GM06990 (cell line): ENCODE measurements around the gene CCDC85B.
A peak's percentile ranks its signal among the peaks of the same experiment; 100 is the strongest.
"Not testable (repeated sequence)": the region's sequence is repeated elsewhere in the genome, so short reads cannot be mapped to it uniquely, and the experiment has no call there.

Source experiments
- DNase-seq: peaks from one replicate; pipeline ENCODE4 v3.0.0-alpha.2; 2011; ENCODE audit not compliant: insufficient read length; ENCODE audit errors: extremely low read depth
- H3K27me3 ChIP-seq: replicated peaks from 2 replicates; pipeline ENCODE4 v1.6.0; 2011; ENCODE audit warnings: low read length; ENCODE audit not compliant: control insufficient read depth, insufficient read depth
- H3K36me3 ChIP-seq: 2 replicates; pipeline ENCODE4 v1.5.1; 2011; ENCODE audit warnings: low read length; ENCODE audit not compliant: control insufficient read depth, insufficient read depth
- H3K4me3 ChIP-seq: replicated peaks from 2 replicates; pipeline ENCODE4 v1.5.1; 2011; ENCODE audit warnings: low read depth, mild to moderate bottlenecking, control low read depth, low read length
- TF ChIP-seq, protein P1 (sequence below): IDR thresholded peaks from 2 replicates; pipeline ENCODE4 v1.5.1; 2011; ENCODE audit warnings: low read length, control low read depth, mild to moderate bottlenecking, inconsistent platforms; ENCODE audit not compliant: insufficient read depth, poor library complexity, severe bottlenecking

The CCDC85B gene

DNA sequence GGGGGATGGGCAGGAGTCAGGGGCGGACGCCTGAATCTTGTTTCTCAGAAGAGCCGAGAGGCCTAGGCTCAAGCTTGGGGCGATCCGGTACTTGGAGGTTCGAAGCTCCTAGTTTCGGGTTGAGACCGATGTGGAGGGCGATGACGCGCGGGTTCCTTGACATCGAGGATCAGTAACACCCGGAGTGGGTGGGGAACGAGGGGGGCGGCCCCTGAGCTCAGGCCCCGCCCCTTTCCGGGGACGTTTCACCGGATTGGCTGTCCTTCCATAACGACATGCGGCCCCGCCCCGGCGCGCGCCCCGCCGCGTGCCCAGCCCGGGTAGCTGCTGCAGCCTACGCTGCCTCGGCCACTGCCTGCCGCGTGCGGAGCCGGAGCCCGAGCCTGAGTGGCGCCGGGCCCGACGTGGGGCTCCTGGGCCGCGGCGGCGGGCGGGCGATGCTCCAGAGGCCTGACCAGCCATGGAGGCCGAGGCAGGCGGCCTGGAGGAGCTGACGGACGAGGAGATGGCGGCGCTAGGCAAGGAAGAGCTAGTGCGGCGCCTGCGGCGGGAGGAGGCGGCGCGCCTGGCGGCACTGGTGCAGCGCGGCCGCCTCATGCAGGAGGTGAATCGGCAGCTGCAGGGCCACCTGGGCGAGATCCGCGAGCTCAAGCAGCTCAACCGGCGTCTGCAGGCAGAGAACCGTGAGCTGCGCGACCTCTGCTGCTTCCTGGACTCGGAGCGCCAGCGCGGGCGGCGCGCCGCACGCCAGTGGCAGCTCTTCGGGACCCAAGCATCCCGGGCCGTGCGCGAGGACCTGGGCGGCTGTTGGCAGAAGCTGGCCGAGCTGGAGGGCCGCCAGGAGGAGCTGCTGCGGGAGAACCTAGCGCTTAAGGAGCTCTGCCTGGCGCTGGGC, at the start of gene CCDC85B:
CCDC85B (plus strand) TSS at position 350 of the 895 bp plus-strand sequence; CDS start at position 461, 111 bp downstream.
- TF ChIP-seq, protein P1, sequence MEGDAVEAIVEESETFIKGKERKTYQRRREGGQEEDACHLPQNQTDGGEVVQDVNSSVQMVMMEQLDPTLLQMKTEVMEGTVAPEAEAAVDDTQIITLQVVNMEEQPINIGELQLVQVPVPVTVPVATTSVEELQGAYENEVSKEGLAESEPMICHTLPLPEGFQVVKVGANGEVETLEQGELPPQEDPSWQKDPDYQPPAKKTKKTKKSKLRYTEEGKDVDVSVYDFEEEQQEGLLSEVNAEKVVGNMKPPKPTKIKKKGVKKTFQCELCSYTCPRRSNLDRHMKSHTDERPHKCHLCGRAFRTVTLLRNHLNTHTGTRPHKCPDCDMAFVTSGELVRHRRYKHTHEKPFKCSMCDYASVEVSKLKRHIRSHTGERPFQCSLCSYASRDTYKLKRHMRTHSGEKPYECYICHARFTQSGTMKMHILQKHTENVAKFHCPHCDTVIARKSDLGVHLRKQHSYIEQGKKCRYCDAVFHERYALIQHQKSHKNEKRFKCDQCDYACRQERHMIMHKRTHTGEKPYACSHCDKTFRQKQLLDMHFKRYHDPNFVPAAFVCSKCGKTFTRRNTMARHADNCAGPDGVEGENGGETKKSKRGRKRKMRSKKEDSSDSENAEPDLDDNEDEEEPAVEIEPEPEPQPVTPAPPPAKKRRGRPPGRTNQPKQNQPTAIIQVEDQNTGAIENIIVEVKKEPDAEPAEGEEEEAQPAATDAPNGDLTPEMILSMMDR = no peak
- peak; percentile 100 for DNase-seq
- peak within 1 kb of the TSS; percentile 96 for H3K4me3 ChIP-seq
- H3K36me3 ChIP-seq = peaks cover 4% of the 10 kb centered on the region; the same call in 1 of the 2 replicates
- no peaks in the 10 kb centered on the region for H3K27me3 ChIP-seq

DNA sequence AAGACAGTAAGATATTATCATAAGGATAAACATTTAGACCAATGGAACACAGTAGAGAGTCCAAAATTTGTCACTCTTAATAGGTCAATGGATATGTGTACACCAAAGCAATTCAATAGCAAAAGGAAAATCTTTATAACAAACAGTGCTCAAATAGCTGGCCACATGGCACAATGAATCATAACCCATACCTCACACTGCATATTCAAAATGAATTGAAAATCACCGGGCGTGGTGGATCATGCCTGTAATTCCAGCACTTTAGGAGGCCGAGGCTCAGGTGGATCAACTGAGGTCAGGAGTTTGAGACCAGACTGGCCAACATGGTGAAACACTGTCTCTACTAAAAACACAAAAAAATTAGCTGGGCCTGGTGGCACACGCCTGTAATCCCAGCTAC, 48.3 kb upstream of the CCDC85B start:
- no peak overlapping the region for H3K4me3 ChIP-seq
- DNase-seq = no peak

DNA sequence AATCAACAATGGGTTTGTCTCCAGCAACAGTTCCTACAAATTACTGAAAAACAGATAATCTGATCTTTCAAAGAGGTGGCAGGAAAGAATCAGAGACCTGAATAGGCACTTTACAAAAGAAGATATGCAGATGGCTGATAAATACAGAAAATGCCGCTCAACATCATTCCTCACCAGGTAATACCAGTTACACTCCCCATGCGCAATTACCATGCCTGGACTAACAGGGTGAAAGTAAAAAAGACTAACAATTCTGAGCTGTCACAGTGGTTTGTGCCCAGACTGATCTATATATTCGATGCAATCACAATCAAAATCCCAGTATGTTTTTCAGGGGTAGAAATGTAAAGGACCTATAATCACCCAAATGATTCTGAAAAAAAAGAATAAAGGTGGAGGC, 46.7 kb upstream of the CCDC85B start:
- H3K4me3 ChIP-seq = no peak overlapping the region
- no peak for DNase-seq
- no peaks in the 10 kb centered on the region for H3K36me3 ChIP-seq
- no peaks in the 10 kb centered on the region for H3K27me3 ChIP-seq
- TF ChIP-seq, protein P1 = no peak

More for the DNA sequence above, 48.3 kb upstream of the CCDC85B start:
- TF ChIP-seq, protein P1 = no peak
- no peaks in the 10 kb centered on the region for H3K27me3 ChIP-seq
- no peaks in the 10 kb centered on the region for H3K36me3 ChIP-seq

DNA sequence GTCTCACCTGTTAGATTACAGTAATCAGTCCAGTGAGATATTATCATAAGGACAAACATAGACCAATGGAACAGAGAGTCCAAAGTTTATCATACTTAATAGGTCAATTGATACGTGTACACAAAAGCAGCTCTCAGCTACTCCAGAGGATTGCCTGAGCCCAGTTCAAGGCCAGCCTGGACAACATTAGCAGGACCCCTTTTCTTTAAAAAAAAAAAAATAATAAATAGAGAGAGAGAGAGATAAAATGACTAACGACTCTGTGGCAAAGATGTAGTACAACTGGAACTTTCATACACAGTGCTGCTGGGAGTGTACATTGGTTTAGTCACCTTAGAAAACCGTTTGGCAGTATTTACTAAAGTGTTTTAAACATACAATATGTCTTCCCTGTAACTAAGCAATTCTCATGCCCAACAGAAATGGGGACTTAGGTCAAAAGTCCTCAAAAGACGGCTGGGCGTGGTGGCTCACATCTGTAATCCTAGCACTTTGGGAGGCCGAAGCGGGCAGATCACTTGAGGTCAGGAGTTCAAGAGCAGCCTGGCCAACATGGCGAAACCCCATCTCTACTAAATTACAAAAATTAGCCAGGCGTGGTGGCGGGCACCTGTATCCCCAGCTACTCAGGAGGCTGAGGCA, 46.1 kb upstream of the CCDC85B start:
- TF ChIP-seq, protein P1 = no peak
- H3K27me3 ChIP-seq = no peaks in the 10 kb centered on the region
- no peak for DNase-seq
- no peak overlapping the region for H3K4me3 ChIP-seq
- no peaks in the 10 kb centered on the region for H3K36me3 ChIP-seq

DNA sequence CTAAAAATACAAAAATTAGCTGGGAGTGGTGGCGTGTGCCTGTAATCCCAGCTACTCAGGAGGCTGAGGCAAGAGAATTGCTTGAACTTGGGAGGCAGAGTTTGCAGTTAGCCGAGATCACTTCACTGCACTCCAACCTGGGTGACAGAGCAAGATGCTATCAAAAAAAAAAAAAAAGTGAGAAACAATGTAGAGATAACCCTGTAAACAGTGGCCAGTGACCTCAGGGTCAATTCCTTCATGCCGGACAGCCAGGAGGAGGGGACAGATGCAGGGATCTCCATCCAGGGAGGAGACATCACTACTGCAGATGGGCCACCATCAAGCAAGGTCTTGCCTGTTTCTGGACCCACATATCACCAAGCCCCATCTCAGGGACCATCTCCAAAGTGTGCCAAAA, 42.7 kb upstream of the CCDC85B start:
- TF ChIP-seq, protein P1 = no peak
- Histone ChIP-seq H3K27me3 (no peaks in the 10 kb centered on the region), H3K4me3 (no peak overlapping the region), H3K36me3 (peaks cover 10% of the 10 kb centered on the region)
- DNase-seq = no peak

DNA sequence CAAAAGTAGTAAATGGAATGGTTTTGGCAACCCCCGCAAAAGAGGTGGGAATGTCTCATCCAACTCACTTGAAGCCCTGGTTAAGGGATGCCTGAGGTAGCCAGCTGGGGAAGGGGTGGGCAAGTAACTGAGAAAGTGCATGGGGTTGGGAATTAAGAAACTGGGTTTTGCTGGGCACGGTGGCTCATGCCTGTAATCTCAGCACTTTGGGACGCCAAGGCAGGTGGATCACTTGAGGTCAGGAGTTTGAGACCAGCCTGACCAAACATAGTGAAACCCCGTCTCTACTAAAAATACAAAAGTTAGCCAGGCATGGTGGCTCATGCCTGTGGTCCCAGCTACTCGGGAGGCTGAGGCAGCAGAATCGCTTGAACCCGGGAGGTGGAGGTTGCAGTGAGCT, 41.8 kb upstream of the CCDC85B start:
- H3K36me3 ChIP-seq = peaks cover 19% of the 10 kb centered on the region
- H3K4me3 ChIP-seq, H3K27me3 ChIP-seq, DNase-seq: not testable (repeated sequence)
